PFSK-1 (cell line): ENCODE results near the gene CUL7.
A peak's percentile ranks its signal among the peaks of the same experiment; 100 is the strongest.

ENCODE experiments used
- POLR2AphosphoS5 ChIP-seq: IDR thresholded peaks from 2 replicates; pipeline ENCODE4 v1.6.1; 2012; ENCODE audit warnings: low read depth, mild to moderate bottlenecking, control low read depth, low read length, moderate library complexity
- SIN3A ChIP-seq: IDR thresholded peaks from 2 replicates; pipeline ENCODE4 v1.6.1; 2012; ENCODE audit warnings: mild to moderate bottlenecking, low read length, moderate library complexity, borderline replicate concordance; ENCODE audit not compliant: insufficient read depth
- TAF1 ChIP-seq: IDR thresholded peaks from 2 replicates; pipeline ENCODE4 v1.6.1; 2012; ENCODE audit warnings: low read length, control low read depth, borderline replicate concordance; ENCODE audit not compliant: insufficient read depth
- TF ChIP-seq, protein P1 (sequence below), 2 experiments: IDR thresholded peaks; 2 replicates each; pipeline versions ENCODE4 v1.6.1 to v1.8.0; 2011 to 2012; ENCODE audit warnings: low read depth in 2 of 2, low read length in 2 of 2, control low read depth in 1 of 2, inconsistent platforms in 1 of 2, mild to moderate bottlenecking in 1 of 2, moderate library complexity in 1 of 2; ENCODE audit not compliant: insufficient read depth in 1 of 2

DNA sequence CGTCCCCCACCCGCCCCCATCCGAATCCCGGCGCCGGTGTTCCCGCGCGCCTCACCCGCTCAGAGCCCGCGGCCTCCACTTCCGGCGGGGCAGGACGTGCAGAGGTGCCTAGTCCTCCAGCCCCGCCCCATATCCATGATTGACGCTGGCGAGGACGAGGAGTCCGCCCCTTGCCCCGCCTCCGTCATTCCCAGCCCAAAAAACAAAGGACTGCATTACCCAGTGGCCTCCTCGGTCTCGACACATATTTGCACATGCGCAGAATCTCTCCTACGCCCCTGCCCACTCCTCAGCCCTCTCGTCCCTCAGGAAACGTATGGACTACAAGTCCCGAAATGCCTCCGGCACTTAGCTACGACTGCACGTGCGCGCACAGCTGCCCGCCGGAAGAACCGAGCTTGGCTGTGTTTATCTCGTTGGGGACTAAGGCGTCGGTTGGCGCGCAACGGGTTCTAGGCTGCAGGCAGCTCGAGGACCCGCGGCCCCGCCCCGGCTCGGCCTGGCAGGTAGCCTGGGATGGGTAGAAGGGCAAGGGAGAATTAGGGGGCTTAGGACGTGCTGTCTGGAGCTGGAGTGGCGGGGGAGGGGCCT, 39.7 kb downstream of the CUL7 start, which contains the start of the genes KLHDC3 and MEA1:
- TF ChIP-seq, protein P1, sequence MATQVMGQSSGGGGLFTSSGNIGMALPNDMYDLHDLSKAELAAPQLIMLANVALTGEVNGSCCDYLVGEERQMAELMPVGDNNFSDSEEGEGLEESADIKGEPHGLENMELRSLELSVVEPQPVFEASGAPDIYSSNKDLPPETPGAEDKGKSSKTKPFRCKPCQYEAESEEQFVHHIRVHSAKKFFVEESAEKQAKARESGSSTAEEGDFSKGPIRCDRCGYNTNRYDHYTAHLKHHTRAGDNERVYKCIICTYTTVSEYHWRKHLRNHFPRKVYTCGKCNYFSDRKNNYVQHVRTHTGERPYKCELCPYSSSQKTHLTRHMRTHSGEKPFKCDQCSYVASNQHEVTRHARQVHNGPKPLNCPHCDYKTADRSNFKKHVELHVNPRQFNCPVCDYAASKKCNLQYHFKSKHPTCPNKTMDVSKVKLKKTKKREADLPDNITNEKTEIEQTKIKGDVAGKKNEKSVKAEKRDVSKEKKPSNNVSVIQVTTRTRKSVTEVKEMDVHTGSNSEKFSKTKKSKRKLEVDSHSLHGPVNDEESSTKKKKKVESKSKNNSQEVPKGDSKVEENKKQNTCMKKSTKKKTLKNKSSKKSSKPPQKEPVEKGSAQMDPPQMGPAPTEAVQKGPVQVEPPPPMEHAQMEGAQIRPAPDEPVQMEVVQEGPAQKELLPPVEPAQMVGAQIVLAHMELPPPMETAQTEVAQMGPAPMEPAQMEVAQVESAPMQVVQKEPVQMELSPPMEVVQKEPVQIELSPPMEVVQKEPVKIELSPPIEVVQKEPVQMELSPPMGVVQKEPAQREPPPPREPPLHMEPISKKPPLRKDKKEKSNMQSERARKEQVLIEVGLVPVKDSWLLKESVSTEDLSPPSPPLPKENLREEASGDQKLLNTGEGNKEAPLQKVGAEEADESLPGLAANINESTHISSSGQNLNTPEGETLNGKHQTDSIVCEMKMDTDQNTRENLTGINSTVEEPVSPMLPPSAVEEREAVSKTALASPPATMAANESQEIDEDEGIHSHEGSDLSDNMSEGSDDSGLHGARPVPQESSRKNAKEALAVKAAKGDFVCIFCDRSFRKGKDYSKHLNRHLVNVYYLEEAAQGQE (IDR thresholded peaks at IDR 0.05; ENCODE audit: insufficient read depth in 1 of 2, low read depth in 2 of 2, low read length in 2 of 2): no peak
- TF ChIP-seq POLR2AphosphoS5: peak; percentile 64
- TF ChIP-seq SIN3A: no peak
- TF ChIP-seq TAF1: peak; percentile 65; the same call in 1 of the 2 replicates
